GM19099 (cell line): Measurements from ENCODE around the gene VPS25.
A peak's percentile ranks its signal among the peaks of the same experiment; 100 is the strongest.

ENCODE experiments used
- POLR2A ChIP-seq: IDR thresholded peaks from 3 replicates; pipeline ENCODE4 v1.6.1; 2011; ENCODE audit warnings: low read depth; ENCODE audit not compliant: insufficient read length; ENCODE audit errors: extremely low read depth

Gene VPS25

DNA sequence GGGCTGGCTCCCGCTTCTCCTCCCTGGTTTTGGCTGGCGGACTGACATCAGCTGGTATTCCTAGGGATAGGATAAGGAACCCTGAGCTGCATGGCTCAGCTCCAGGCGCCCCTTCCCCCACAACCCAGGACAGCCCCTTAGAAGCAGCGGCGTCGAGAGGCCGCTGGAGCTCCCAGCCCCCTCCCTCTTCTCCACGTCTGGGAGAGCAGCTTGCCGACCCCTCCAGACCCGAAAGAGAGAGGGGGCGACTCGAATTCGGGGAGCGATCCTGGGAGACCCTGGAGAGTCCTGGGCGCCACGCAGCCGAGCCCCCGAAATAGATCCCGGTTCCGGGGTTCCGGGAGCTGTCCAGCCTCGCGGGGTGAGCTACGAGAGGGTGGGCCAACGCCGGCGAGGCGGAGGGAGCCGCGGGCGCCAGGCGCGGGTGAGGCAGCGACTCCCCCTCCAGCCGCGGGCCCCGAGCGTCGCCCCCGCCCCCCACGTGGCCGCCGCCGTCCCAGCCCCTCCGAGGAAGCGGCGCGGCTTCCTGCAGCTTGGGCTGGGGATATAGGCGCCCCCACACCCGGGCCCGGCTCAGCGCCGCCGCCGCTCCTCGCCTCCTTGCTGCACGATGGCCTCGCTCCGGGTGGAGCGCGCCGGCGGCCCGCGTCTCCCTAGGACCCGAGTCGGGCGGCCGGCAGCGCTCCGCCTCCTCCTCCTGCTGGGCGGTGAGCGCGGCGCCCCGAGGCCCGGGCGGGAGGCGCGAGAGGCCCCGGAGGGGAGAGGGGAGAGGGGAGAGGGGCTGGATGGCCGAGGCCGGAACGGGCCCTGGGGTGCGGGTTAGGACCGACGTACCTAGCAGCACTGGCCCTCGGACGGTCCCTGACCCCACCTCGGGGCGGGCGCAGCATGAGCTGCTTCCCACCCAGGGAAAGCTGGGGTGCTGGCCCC is 12.3 kb upstream of the VPS25 start, which contains the start of gene RAMP2:
Gene RAMP2 (plus strand): TSS at position 576 of the 930 bp plus-strand sequence. CDS start 35 bp downstream, at position 611.
- no peak for TF ChIP-seq POLR2A

DNA sequence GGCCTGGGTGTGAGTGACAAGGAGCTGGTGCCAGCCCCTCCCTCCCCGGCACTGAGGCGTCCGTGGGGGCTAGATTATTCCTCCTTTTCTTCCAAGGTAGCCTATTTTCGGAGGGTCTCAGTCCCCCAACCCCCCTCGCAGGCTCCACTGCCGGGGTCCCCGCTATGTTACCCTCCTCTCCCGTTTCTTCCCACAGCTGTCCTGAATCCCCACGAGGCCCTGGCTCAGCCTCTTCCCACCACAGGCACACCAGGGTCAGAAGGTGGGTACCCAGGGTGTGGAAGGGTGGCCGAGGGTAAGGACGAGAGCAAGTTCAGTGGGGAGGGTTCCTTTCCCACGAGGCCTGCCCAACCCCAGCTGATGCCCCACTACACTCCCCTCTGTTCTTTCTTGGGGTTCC is 11.6 kb upstream of the VPS25 start:
- TF ChIP-seq POLR2A: no peak

DNA sequence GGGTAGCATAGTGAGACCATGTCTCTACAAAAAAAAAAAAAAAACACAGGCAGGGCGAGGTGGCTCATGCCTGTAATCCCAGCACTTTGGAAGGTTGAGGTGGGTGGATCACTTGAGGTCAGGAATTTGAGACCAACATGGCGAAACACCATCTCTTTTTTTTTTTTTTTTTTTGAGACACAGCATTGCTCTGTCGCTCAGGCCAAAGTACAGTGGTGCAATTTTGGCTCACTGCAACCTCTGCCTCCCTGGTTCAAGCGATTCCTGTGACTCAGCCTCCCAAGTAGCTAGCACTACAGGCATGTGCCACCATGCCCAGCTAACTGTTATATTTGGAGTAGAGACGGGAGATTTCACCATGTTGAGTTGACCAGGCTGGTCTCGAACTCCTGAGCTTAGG is 7.1 kb upstream of the VPS25 start:
- no peak for TF ChIP-seq POLR2A

DNA sequence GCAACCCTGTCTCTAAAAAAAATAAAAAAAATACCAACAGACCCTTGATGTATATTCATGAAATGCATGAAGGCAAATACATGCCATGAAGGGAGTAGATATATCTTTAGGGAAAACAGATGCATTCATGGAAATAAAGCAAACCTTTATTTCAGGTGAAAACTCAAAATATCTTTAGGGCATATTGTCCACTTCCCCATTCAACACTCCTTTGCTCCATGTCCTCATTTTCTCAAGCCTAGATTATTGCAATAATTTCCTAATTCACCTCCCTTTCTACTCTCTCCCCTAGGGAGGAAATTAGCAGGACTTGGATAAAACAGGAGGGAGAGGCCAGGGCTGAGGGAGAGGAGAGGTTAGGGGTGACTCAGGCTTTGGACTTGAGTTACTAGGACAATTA is 5.7 kb upstream of the VPS25 start:
- TF ChIP-seq POLR2A: no peak

DNA sequence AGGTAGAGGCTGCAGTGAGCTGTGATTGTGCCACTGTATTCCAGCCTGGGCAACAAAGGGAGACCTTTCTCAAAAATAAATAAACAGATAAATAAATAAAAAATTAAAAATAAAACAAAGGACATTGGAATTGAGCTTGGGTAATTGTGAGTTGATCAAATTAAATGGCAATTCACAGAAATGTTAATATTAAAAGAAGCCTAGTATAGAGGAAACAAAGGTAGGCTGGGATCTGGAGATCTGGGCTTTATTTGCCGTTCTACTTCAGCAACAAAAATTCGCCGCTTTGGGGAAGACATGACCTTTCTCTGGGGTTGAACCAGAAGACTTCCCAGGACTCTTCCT is 332 bp upstream of the VPS25 start:
- TF ChIP-seq POLR2A: no peak

DNA sequence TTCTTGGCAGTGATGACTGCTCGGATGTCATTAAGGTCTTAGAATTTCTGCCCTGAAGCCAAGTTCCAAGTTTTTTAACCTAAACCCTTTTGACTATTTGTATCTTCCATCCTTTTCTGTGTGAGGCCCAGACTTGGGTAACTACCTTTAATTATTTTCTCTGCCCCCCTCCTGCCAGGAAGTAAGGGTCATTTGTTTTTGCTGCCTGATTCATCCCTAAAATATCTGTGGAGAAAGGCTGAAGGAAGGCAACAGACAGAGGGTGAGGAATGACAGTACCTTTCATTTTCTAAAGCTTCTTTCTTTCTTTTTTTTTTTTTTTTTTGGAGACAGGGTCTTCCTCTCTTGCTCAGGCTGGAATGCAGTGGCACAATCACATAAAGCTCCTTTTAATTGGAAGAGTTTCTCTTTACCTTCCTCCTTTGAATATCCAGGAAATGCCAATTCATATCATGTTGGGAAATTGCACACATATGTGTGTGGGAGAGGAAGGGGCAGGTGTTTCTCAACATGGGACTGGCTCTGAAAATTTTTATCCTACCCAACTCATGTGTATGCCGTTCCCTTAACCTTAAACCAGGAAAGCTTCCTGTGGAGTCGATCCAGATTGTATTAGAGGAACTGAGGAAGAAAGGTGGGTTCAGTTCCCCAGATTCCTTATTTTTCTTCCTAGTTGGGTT is 957 bp downstream of the VPS25 start:
- no peak for TF ChIP-seq POLR2A

DNA sequence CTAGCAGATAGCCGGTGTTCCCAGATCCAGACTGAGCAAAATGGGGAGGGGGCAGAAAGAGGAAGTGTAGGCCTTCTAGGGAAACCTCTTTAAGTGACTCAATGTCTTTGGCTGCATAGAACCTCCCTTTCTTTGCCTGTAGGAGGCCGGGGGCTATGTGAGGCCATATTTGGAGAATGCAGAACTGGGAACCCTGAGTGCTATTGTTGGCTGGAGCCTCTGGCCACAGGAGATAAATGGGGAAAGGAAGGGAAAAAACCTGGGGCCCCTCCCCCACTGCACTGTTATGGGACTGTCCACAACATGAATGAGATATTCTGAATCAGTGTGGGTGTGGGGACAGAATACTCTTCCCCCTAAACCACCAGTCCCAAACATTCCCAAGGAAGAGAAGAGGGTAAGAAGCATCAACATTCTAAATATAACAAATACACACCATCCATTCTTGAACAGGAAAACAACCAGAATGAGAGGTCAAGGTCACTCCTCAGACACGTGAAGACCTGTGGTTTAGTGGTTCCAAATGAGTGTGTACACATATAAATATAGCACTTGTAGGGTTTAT is 2.4 kb downstream of the VPS25 start:
- TF ChIP-seq POLR2A: no peak

DNA sequence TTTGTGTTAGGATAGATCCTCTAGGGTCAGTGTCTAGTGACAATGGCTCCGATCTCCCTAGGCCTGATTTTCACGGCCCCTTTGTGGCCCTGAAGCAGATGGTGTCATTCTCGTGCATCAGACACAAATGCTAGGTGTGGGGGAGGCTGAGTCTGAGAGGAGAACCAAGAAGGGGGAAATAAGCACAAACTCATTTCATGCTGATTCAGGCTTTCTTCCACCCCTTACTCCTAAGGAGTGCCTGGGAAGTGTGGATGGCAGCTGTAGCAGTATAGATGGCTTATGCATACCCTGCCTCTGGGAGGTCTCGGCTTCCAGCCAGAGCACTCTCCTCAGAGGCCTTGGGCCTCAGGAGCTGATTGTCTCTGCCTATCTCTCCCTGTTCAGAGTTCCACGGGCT is 5.3 kb downstream of the VPS25 start:
- TF ChIP-seq POLR2A: no peak

DNA sequence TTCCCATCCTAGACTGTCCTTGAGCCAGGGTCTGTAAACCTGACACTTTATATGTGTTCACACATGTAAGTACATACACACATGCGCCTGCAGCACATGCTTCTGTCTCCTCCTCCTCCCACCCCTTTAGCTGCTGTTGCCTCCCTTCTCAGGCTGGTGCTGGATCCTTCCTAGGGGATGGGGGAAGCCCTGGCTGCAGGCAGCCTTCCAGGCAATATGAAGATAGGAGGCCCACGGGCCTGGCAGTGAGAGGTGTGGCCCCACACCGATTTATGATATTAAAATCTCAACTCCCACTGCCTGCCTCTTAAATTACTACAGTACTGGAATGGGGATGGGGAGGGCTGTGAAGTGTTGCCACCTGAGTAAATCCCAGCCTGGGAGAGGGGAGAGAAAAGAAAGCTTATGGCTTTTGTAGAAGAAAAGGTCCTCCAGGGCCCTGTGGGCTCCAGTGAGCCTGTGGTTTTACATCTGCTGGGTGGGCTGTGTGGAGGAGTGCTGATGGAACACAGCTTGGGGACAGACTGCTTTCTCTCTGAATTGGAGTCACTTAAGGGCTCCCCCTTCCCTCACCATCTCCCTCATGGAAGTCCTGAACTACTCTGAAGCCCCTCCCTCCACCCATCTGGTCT is 6.2 kb downstream of the VPS25 start:
- TF ChIP-seq POLR2A: no peak

DNA sequence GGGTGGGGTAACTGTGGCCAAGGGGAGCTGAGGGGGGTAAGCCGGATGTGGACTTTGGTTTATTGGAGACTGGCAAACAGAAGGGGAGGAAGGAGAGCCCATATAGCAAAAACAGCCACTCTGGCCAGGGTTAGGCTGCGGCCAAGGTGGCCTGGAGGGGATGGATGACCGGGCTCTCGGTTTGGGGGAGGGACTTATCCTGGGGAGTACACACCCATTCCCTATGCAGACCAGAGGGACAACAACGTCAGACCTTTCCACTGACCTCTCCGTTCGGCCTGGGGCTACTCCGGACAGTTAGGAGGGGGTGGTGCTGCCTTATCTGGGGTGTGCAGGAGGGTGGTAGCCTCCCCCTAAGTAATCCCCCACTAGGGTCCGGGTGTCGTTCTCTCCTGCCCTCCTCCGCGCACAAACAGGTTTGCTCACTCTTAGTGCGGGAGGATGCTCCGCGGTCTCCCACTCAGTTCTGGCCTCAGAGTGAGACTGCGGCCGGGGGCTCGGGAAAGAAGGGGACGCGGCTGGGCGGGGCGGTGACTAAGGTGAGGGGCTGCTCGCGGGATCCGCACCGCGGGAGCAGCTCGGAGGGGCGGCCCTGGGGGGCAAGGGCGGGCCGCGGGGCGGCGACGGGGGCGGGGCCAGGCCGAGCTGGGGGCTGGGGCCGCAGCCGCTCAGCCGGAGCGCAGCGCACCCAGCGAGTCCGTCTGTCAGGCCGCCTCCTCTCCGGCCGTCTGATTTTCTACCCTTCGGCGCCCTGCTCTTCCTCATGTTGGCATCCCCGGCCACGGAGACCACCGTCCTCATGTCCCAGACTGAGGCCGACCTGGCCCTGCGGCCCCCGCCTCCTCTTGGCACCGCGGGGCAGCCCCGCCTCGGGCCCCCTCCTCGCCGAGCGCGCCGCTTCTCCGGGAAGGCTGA is 6.9 kb downstream of the VPS25 start, which contains the start of gene WNK4:
Gene WNK4 (plus strand): TSS at position 675 of the 915 bp plus-strand sequence. CDS start 89 bp downstream, at position 764.
- TF ChIP-seq POLR2A: peak; percentile 12

DNA sequence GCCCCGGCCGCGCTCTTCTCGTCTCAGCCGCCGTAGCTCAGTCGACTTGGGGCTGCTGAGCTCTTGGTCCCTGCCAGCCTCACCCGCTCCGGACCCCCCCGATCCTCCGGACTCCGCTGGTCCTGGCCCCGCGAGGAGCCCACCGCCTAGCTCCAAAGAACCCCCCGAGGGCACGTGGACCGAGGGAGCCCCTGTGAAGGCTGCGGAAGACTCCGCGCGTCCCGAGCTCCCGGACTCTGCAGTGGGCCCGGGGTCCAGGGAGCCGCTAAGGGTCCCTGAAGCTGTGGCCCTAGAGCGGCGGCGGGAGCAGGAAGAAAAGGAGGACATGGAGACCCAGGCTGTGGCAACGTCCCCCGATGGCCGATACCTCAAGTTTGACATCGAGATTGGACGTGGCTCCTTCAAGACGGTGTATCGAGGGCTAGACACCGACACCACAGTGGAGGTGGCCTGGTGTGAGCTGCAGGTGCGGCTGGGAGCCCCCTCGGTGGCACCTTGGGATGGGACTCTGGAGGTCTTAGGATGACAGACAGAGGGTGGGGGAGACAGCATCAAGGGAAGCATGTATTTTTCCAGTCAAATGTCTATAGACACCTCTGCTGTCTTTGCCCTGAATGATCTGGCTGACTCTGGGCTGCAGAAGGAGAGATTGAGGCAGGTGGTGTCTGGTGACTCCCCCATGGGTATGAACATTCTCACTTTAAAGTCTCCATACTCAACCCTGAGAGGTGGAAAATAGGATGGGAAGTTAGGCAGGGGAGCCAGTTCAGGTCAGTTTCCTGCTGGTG is 7.8 kb downstream of the VPS25 start:
- no peak for TF ChIP-seq POLR2A

DNA sequence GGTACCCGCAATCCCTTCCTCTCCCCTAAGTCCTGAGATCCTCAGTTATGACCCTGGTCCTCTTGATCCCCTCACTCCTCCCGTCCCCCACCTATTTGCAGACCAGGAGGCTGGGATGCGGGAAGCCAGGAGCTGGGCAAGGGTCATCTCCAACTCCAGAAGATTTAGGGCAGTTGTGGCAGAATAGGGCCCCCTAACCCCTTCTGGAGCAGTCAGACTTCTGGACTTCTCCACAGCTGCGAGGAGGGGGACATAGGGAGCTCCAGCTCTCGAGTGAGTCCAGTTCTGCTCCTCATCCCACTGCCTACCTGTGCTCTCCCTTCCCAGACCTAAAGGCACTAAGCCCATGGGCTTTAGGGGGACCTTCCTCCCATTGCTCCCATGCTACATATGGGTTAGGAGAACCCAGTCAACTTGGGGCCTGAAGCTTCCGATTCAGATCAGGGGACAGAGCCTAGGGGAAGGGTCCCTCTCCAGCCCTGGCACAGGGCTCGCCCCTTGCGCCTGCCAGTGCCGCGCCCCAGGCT is 8.5 kb downstream of the VPS25 start:
- TF ChIP-seq POLR2A: no peak
